Osteocyte (in vitro differentiated cells): ENCODE data around the gene KCNS1. TPM values are rescaled to one million over a fixed set of nuclear protein-coding genes. Genes with fewer than 3 reads are reported as not detected.

ENCODE experiments used
- DNase-seq: peaks from one replicate; pipeline ENCODE4 v3.0.0; 2021; ENCODE audit warnings: mixed read lengths; ENCODE audit not compliant: unreplicated experiment; ENCODE audit errors: extremely low spot score
- H3K27ac Mint-ChIP-seq: one replicate; pipeline ENCODE4 v1.8.0; 2021; ENCODE audit warnings: mild to moderate bottlenecking, mixed read lengths; ENCODE audit not compliant: unreplicated experiment
- H3K27me3 Mint-ChIP-seq: one replicate; pipeline ENCODE4 v1.8.0; 2021; ENCODE audit warnings: mixed read lengths; ENCODE audit not compliant: unreplicated experiment
- H3K36me3 Mint-ChIP-seq: one replicate; pipeline ENCODE4 v1.8.0; 2021; ENCODE audit warnings: mixed read lengths; ENCODE audit not compliant: unreplicated experiment
- H3K4me1 Mint-ChIP-seq: one replicate; pipeline ENCODE4 v1.8.0; 2021; ENCODE audit warnings: mixed read lengths; ENCODE audit not compliant: unreplicated experiment
- H3K4me3 Mint-ChIP-seq: one replicate; pipeline ENCODE4 v1.8.0; 2021; ENCODE audit warnings: mild to moderate bottlenecking, moderate library complexity, mixed read lengths; ENCODE audit not compliant: unreplicated experiment
- H3K9me3 Mint-ChIP-seq: one replicate; pipeline ENCODE4 v1.8.0; 2021; ENCODE audit warnings: mixed read lengths; ENCODE audit not compliant: unreplicated experiment
- CTCF ChIP-seq: fragments of 200-600 bp; sonication (generic); IDR thresholded peaks from 2 replicates; pipeline ENCODE4 v1.5.0; 2021; ENCODE audit warnings: antibody characterized with exemption, mild to moderate bottlenecking, moderate library complexity
- total RNA-seq: library from RNA; stranded (reverse); gene quantifications from 2 replicates; pipeline ENCODE4 v1.2.1, GENCODE V29; 2021

Gene KCNS1
- total RNA-seq, 1 donor from 2014 or later = 0.30 TPM

GRCh38 chr20:45098103-45098773, 2.7 kb downstream of the KCNS1 start:
- DNase-seq = no peak
- H3K27me3 Mint-ChIP-seq = peaks cover 3% of the 10 kb centered on the region
- H3K4me3 Mint-ChIP-seq = no peak overlapping the region
- H3K36me3 Mint-ChIP-seq = no peaks in the 10 kb centered on the region
- peaks cover 17% of the 10 kb centered on the region for H3K4me1 Mint-ChIP-seq
- H3K9me3 Mint-ChIP-seq = no peaks in the 10 kb centered on the region
- TF ChIP-seq CTCF = peak; percentile 37
- H3K27ac Mint-ChIP-seq = no peak overlapping the region

GRCh38 chr20:45097485-45098102, 3.3 kb downstream of the KCNS1 start:
- Mint-ChIP-seq H3K27me3 (peaks cover 3% of the 10 kb centered on the region), H3K4me1 (peaks cover 23% of the 10 kb centered on the region), H3K9me3 (no peaks in the 10 kb centered on the region), H3K27ac (no peak overlapping the region), H3K36me3 (no peaks in the 10 kb centered on the region), H3K4me3 (no peak overlapping the region)
- no peak for TF ChIP-seq CTCF
- DNase-seq = no peak

- peaks cover 24% of the 10 kb centered on the region for H3K4me1 Mint-ChIP-seq
- H3K4me3 Mint-ChIP-seq = no peak overlapping the region
- H3K27ac Mint-ChIP-seq = no peak overlapping the region
- H3K27me3 Mint-ChIP-seq = peaks cover 3% of the 10 kb centered on the region
- H3K9me3 Mint-ChIP-seq = no peaks in the 10 kb centered on the region
- DNase-seq = no peak
- H3K36me3 Mint-ChIP-seq = no peaks in the 10 kb centered on the region
- no peak for TF ChIP-seq CTCF
Measured at GRCh38 chr20:45096781-45097180, 4.1 kb downstream of the KCNS1 start.

GRCh38 chr20:45095805-45096238, 5.1 kb downstream of the KCNS1 start:
- Mint-ChIP-seq H3K36me3 (no peaks in the 10 kb centered on the region), H3K27ac (no peak overlapping the region), H3K4me1 (peaks cover 27% of the 10 kb centered on the region), H3K27me3 (peaks cover 3% of the 10 kb centered on the region), H3K9me3 (peaks cover 2% of the 10 kb centered on the region), H3K4me3 (no peak overlapping the region)
- DNase-seq = no peak
- peak; percentile 83 for TF ChIP-seq CTCF

- no peak for DNase-seq
- no peaks in the 10 kb centered on the region for H3K36me3 Mint-ChIP-seq
- no peak overlapping the region for H3K4me3 Mint-ChIP-seq
- peaks cover 4% of the 10 kb centered on the region for H3K9me3 Mint-ChIP-seq
- H3K27me3 Mint-ChIP-seq = peaks cover 3% of the 10 kb centered on the region
- peaks cover 33% of the 10 kb centered on the region for H3K4me1 Mint-ChIP-seq
- H3K27ac Mint-ChIP-seq = no peak overlapping the region
- no peak for TF ChIP-seq CTCF
Measured at GRCh38 chr20:45094864-45095574, 5.9 kb downstream of the KCNS1 start.
